PC-3 (cell line): Measurements from ENCODE around the gene MVB12B. TPM values are rescaled to one million over a fixed set of nuclear protein-coding genes. Genes with fewer than 3 reads are reported as not detected.

Source experiments
- ATAC-seq: fragments of 200-7000 bp; cut with Tn5 transposase; 2 replicates; pipeline ENCODE4 v1.9.1; 2020; ENCODE audit warnings: mild to moderate bottlenecking, moderate library complexity
- BruUV-seq: library from RNA; stranded (reverse); fragments of 400-500 nt; replicated peaks from 2 replicates; lab custom pipeline; 2021; lab: Mats Ljungman, UMichigan
- CTCF ChIA-PET: fragments of 300-600 bp; sonication (Branson Sonifier 250); formaldehyde crosslinking; loops from one replicate; lab custom pipeline; 2022; ENCODE audit warnings: antibody characterized with exemption; lab: Charles Lee
- POLR2A ChIA-PET: fragments of 300-600 bp; sonication (Branson Sonifier 250); formaldehyde crosslinking; loops from one replicate; lab custom pipeline; 2022; ENCODE audit warnings: antibody characterized with exemption; ENCODE audit not compliant: unreplicated experiment; lab: Charles Lee
- DNase-seq: peaks from one replicate; pipeline ENCODE4 v3.0.0-alpha.2; 2015
- H2AFZ ChIP-seq: fragments of 300-600 bp; sonication (generic); 2 replicates; pipeline ENCODE4 v1.6.0; 2016; ENCODE audit warnings: antibody characterized with exemption, low read length
- H3F3A ChIP-seq: fragments of 300-600 bp; sonication (generic); one replicate; pipeline ENCODE4 v1.6.0; 2017; ENCODE audit warnings: antibody characterized with exemption, low read length, control low read depth, mild to moderate bottlenecking; ENCODE audit not compliant: unreplicated experiment
- H3K27ac ChIP-seq: fragments of 300-600 bp; sonication (generic); 2 replicates; pipeline ENCODE4 v1.5.1; 2016; ENCODE audit warnings: mild to moderate bottlenecking, low read length
- H3K27me3 ChIP-seq: fragments of 300-600 bp; sonication (generic); 2 replicates; pipeline ENCODE4 v1.6.1; 2016; ENCODE audit warnings: low read length, mixed read lengths
- H3K36me3 ChIP-seq: fragments of 300-600 bp; sonication (generic); 2 replicates; pipeline ENCODE4 v1.6.1; 2016; ENCODE audit warnings: low read depth, mixed run types, low read length, mixed read lengths
- H3K4me1 ChIP-seq: fragments of 300-600 bp; sonication (generic); 2 replicates; pipeline ENCODE4 v1.5.1; 2016; ENCODE audit warnings: low read length; ENCODE audit not compliant: insufficient read depth
- H3K4me2 ChIP-seq: fragments of 300-600 bp; sonication (generic); 2 replicates; pipeline ENCODE4 v1.6.0; 2016; ENCODE audit warnings: low read length
- H3K4me3 ChIP-seq: fragments of 300-600 bp; sonication (generic); 2 replicates; pipeline ENCODE4 v1.5.1; 2016; ENCODE audit warnings: mild to moderate bottlenecking, low read length, mixed read lengths
- H3K79me2 ChIP-seq: fragments of 300-600 bp; sonication (generic); 2 replicates; pipeline ENCODE4 v1.6.1; 2017; ENCODE audit warnings: low read length, mixed read lengths
- H3K9ac ChIP-seq: fragments of 300-600 bp; sonication (generic); 2 replicates; pipeline ENCODE4 v1.6.0; 2016; ENCODE audit warnings: mild to moderate bottlenecking, low read length
- H3K9me2 ChIP-seq: fragments of 300-600 bp; sonication (generic); replicated peaks from 2 replicates; pipeline ENCODE4 v1.6.1; 2016; ENCODE audit warnings: mixed run types, low read length, mixed read lengths
- H3K9me3 ChIP-seq: fragments of 300-600 bp; sonication (generic); 2 replicates; pipeline ENCODE4 v1.6.1; 2016; ENCODE audit warnings: low read length, mixed read lengths
- H4K20me1 ChIP-seq: fragments of 300-600 bp; sonication (generic); 2 replicates; pipeline ENCODE4 v1.6.1; 2016; ENCODE audit warnings: low read length, mixed read lengths
- EZH2 ChIP-seq: fragments of 300-600 bp; sonication (generic); IDR thresholded peaks from one replicate; pipeline ENCODE4 v1.6.1; 2017; ENCODE audit warnings: antibody characterized with exemption, mild to moderate bottlenecking, low read length; ENCODE audit not compliant: unreplicated experiment
- EZH2phosphoT487 ChIP-seq: fragments of 300-600 bp; sonication (generic); IDR thresholded peaks from 2 replicates; pipeline ENCODE4 v1.6.1; 2018; ENCODE audit warnings: mild to moderate bottlenecking, antibody characterized with exemption, low read length, borderline replicate concordance
- intact Hi-C: fragments of 100-400 bp; cut with micrococcal nuclease; formaldehyde crosslinking; loops from 2 replicates; pipeline ENCODE4 v1.9.0; 2023
- total RNA-seq: library from RNA; depleted of rRNA; stranded (reverse); fragments of >200 nt; gene quantifications from 2 replicates; pipeline ENCODE4 v1.2.3, GENCODE V29; 2014
- TF ChIP-seq, protein P1 (sequence below): fragments of 300-600 bp; sonication (generic); conservative IDR thresholded peaks from 2 replicates; pipeline ENCODE4 v1.5.1; 2017; ENCODE audit warnings: antibody characterized with exemption, low read depth, mild to moderate bottlenecking, low read length

Gene MVB12B
- total RNA-seq, 1 experiment from 2014 or later: 7.2 TPM

DNA sequence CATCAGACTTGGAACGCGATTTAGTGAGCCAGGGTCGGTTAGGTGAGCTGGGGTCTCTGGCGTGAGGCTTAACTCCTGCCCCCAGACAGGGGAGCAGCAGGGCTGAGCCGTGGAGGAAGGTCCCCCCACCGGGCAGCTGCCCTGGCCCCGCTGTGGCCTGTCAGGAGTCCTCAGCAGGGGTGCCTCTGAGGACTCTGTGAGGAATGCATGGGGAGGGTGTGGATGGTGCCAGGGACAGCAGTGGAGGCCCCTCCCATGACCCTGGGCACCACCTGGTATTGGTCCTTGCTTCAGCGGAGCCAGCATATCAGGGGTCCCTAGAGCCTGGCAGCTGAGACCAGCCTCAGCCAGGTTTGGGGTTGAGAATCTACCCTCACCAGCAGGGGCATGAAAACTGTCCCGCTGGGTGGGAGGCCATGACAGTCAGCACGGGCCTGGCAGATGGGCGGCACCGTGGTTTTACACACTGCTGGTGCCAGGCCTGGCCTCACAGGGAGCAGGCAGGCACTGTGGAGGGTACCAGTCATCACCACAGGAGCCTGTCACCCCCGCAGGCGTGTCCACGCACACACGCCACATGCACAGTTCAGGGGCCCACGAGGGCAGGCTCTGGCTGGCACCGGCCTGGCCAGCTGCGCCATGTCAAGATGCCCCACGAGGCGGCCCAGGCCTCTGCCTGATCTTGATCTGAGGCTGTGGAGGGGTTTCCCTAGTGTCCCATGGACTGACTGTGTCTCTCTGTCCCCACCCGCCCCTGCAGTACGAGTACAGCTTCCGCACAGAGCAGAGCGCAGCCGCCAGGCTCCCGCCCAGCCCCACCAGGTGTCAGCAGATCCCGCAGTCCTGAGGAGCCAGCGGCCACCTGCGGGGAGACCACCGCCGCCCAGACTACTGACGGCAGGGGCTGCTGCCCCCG lies 176.0 kb downstream of the MVB12B start:
- POLR2A ChIA-PET: no interaction called here

DNA sequence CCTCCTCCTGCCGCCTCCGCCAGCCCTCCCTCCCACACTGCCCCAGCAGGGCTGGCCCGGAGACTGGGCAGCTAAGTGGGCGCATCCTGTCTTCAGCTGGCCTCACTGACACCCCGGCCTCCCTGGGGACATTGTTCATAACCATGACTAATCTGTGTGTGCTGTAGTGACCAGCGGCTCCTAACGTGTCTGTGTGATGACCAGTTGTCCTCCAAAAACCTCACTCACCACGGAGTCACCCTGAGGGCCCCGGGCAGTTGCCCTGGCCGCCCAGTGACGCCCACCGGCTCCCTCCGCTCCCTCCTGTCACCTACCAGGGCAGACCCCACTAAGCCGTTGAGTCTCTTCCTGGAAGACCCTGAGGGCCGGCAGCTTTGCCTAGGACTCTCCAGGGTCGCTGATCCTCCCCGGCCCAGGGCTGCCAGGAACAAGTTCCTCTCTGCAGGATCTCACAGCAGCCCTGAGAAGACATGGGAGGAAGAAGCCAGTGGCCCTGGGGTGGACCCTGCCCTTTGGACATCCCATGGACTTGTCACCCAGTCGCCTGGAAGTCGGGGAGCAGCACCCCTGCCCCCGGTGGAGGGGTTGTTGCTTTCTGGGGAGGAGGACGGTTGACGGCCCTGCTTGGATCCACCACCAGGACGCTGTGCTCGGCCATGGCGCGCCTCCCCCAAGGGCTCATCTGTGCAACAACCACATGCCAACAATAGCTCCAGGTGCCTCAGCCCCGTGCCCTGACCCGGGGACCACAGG lies 176.9 kb downstream of the MVB12B start:
- ATAC-seq: no peak
- no peak overlapping the region for H3K4me3 ChIP-seq
- intact Hi-C loops: no loop called here
- no peaks in the 10 kb centered on the region for H4K20me1 ChIP-seq
- no peak for DNase-seq
- no peak overlapping the region for H3K9ac ChIP-seq
- no peaks in the 10 kb centered on the region for H3K9me2 ChIP-seq
- ChIA-PET CTCF (interaction anchor here (0.9 kb wide), 1 partner anchor 54 kb away, joined by 3 read pairs; no protein-coding TSS in a partner anchor), POLR2A (no interaction called here)
- TF ChIP-seq EZH2 (no peak), EZH2phosphoT487 (no peak)
- TF ChIP-seq, protein P1, sequence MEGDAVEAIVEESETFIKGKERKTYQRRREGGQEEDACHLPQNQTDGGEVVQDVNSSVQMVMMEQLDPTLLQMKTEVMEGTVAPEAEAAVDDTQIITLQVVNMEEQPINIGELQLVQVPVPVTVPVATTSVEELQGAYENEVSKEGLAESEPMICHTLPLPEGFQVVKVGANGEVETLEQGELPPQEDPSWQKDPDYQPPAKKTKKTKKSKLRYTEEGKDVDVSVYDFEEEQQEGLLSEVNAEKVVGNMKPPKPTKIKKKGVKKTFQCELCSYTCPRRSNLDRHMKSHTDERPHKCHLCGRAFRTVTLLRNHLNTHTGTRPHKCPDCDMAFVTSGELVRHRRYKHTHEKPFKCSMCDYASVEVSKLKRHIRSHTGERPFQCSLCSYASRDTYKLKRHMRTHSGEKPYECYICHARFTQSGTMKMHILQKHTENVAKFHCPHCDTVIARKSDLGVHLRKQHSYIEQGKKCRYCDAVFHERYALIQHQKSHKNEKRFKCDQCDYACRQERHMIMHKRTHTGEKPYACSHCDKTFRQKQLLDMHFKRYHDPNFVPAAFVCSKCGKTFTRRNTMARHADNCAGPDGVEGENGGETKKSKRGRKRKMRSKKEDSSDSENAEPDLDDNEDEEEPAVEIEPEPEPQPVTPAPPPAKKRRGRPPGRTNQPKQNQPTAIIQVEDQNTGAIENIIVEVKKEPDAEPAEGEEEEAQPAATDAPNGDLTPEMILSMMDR: no peak
- H2AFZ ChIP-seq: no peak overlapping the region
- no peaks in the 10 kb centered on the region for H3F3A ChIP-seq
- no peaks in the 10 kb centered on the region for H3K4me1 ChIP-seq
- no peaks in the 10 kb centered on the region for H3K9me3 ChIP-seq
- H3K4me2 ChIP-seq: no peak overlapping the region
- BruUV-seq: no TSS peak
- no peak overlapping the region for H3K27ac ChIP-seq
- H3K36me3 ChIP-seq: no peaks in the 10 kb centered on the region
- no peaks in the 10 kb centered on the region for H3K79me2 ChIP-seq
- H3K27me3 ChIP-seq: no peaks in the 10 kb centered on the region

More for the DNA sequence above, 176.0 kb downstream of the MVB12B start:
- BruUV-seq: no TSS peak
- H3K36me3 ChIP-seq: no peaks in the 10 kb centered on the region
- CTCF ChIA-PET: interaction anchor here (0.9 kb wide), 1 partner anchor 55 kb away, joined by 3 read pairs; no protein-coding TSS in a partner anchor
- no peak overlapping the region for H2AFZ ChIP-seq
- no peak overlapping the region for H3K27ac ChIP-seq
- no peak for ATAC-seq
- no peak overlapping the region for H3K9ac ChIP-seq
- H3K9me2 ChIP-seq: no peaks in the 10 kb centered on the region
- no peak overlapping the region for H3K4me3 ChIP-seq
- DNase-seq: no peak
- TF ChIP-seq EZH2 (no peak), EZH2phosphoT487 (no peak)
- TF ChIP-seq, protein P1: no peak
- H3K4me1 ChIP-seq: no peaks in the 10 kb centered on the region
- no peaks in the 10 kb centered on the region for H3K79me2 ChIP-seq
- intact Hi-C loops: no loop called here
- H3K9me3 ChIP-seq: no peaks in the 10 kb centered on the region
- no peaks in the 10 kb centered on the region for H4K20me1 ChIP-seq
- H3F3A ChIP-seq: no peaks in the 10 kb centered on the region
- H3K27me3 ChIP-seq: no peaks in the 10 kb centered on the region
- H3K4me2 ChIP-seq: no peak overlapping the region
